Embryonic facial prominence (tissue), 1 donor: ENCODE data around the gene PDIA2.
"Not testable (repeated sequence)": the region's sequence is repeated elsewhere in the genome, so short reads cannot be mapped to it uniquely, and the experiment has no call there.

Source experiments
- DNase-seq: peaks from one replicate; pipeline ENCODE4 v3.0.0-alpha.2; 2016; ENCODE audit errors: extremely low spot score

PDIA2 gene

DNA sequence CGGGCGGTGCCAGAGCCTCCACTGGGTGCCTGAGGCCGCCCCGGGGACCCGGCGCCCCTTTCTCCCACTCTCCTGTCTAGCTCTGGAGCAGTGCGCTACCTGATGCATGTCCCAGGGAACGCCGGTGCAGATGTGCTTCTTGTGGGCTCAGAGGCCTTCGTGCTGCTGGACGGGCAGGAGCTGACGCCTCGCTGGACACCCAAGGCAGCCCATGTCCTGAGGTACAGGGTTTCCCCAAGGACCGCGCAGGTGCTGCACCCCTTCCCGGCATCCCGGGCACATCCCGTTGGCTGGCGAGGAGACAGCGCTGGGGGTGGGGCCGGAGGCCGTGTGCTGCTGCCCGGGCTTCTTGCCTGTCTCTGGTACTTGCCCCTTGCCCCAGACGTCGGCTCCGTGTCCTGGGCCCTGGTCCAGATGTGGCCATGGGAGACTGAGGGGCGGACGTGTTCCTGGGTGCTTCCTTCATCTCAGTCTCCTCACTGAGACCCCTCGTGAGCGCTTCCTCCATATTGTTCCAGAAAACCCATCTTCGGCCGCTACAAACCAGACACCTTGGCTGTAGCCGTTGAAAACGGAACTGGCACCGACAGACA, 19.7 kb upstream of the PDIA2 start:
- DNase-seq = no peak

- no peak for DNase-seq
Observed at GRCh38 chr16:263944-264343, 19.0 kb upstream of the PDIA2 start.

DNA sequence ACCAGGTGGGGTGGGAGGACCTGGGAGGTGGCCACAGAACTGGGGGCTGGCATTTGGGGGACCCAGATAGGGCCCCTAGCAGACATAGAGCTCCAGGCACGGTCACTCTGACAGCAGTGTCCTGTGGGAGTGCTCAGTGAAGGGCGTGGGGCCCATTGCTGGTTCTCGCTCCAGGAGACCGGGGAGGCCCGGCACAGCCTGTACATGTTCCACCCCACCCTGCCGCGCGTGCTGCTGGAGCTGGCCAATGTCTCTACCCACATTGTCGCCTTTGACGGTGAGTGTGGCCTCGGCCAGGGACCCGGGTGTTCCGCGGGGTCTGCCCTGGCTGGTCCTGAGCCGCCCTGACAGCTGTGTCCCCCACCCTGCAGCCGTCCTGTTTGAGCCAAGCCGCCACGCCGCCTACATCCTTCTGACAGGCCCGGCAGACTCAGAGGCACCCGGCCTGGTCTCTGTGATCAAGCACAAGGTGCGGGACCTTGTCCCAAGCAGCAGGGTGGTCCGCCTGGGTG, 18.5 kb upstream of the PDIA2 start:
- DNase-seq = no peak

DNA sequence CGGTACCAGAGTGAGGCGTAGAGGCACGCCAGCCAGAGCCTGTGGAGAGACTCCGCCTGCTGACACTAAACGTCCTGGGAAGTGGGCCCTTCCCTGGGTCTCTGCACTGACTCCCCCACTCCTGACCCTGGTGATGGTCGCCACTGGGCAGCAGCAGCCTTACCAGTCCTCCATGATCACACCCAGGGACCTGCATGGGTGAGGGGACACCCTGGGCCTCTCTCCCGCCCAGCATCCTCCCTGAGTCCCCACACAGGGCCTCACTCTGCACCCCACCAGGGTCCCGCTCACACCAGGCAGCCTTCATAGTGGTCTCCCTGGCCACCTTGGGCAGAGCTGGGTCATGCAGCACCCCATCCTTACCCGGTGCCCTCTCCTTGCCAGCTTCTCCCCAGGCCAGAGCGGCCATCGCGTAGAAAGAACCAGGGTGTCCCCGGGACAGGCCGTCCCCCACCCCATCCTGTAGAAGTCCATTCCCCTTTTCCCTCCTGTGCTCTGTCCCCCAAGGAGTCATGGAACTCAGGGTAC, 17.9 kb upstream of the PDIA2 start:
- no peak for DNase-seq

DNA sequence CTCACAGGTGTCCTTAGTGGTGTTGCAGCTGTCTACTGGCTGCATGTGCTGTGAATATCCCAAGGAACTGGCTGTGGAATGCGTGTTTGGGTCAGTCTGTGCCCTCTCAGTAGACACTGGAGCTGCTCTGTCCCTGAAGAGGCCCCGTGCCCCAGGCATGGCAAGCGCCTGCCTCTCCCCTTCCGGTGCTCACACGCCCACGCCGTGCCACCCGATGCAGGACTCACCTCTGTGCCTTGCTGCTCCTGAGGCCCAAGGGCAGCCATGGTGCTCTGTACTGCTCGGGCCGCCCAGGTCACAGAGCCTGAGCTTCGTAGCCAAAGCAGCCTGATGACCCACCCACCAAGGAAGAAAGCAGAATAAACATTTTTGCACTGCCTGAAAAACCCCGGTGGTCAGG, 17.3 kb upstream of the PDIA2 start:
- DNase-seq = no peak

DNA sequence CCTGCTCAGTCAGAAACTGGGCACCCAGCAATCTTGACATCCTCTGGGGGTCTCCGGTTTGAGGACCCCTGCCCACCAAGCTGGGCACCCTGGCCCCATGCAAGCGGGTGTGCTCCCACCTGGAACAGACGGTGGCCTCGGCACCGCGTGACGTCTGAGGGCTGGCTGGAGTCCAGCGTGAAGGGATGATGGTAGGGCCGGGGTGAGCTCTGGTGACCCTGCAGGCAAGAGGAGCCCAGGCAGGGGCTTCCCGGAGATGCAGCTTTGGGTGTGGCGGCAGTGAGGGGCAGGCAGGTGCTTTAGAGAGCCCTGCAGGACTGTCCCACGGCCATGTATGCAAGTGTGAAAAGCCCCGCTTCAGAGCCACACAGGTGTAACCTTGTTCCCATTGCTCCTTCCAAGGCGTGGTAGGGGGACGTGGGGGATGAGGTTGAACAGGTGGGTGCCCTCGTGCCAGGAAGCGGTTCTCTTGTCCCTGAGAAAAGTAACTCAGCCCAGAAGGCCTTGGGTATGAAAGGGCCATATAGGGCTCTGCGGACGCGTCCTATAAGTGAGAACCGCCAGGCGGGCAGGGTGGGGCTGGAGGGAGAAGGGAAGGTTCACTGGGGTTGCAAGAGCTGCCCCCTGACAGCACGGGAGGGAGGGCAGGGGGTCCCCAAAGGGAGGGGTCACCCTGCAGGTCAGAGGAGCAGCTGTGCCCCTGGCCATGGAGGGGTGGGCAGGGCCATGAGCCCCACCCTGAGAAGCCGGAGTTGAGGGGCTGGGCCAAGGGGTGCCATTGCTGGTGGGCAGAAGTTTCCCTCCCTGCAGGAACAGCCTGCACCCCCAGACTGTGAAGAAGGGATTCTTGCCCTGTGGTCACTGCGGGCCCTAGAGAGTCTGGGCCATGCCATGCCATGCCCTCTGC, 16.5 kb upstream of the PDIA2 start:
- no peak for DNase-seq

DNA sequence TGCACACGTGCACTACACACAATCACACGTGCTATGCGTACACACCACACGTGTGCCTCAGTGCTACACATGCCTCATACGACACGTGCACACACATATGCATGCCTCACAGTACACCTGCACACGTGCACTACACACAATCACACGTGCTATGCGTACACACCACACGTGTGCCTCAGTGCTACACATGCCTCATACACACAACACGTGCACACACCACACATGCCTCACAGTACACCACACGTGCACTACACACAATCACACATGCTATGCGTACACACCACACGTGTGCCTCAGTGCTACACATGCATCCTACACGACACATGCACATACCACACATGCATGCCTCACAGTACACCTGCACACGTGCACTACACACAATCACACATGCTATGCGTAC, 15.4 kb upstream of the PDIA2 start:
- DNase-seq = not testable (repeated sequence)

DNA sequence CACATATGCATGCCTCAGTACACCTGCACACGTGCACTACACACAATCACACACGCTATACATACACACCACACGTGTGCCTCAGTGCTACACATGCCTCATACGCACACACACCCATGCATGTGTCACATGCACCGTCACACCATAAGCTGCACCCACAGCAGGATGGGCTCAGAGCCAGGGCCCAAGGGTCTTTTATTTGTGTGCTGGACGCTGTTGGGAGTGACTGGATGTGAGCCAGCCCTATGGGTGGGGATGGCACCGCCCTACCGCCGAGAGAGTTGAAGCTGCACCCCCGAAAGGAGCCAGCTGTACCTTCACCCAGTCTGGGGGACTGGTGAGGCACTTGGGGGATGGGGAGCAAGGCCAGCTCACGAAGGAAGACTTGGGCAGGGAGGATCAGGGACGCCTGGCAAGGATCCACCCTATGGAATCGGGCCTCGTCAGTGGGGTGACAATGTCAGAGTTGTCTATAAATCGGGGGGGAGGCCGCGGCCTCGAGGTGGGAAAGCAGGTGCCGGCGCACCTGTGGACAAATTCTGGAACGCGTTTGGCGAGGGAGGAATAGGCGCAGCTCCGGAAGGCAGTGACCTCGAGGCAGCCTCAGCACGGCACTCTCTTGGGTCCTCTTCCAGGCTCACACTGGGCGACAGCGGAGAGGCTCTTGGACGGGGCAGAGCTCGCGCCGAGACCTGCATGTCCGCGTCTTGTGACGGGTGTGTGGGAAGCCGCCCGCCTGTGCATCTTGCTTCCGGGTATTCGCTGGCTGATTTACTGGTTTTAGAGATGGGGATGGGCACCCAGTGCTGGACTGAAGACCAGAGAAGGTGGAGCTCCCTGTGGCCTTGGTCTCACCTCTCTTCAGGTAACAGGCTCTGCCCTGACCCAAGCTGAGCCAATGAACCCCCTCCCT, 14.6 kb upstream of the PDIA2 start:
- no peak for DNase-seq

DNA sequence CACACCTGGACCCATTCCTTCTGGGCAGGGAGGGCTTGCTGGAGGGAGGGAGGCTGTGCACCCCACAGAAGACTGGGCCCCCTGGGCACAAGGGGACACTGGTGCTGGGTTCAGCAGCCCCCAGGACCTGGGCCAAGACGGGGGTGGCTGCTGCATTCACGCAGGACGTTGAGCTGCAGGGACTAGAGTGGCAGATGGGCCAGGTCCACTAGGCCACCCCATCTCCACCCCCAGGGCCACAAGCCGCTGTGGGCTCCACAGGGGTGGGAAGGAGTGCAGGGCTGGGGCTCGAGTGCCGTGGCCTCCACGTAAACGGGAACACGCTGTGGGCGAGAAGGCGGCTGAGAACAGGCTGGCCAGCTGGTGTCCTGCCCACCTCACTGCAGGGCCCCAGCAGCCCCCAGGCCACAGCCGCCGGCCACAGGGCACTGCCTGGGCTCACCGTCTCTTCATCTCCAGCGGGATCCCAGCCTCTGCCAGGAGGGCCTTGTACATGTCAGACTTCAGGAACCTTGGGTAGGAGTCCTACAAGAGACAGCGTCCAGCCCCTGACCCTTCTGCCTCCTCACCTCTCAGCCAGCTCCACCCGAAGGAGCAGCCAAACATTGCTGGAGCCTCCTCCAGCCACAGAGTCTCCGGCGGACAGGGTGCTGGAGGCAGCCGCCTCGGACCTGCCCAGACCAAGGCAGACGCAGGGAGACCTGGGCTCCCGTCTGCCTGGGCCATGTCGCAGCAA, 13.7 kb upstream of the PDIA2 start:
- DNase-seq = no peak

- DNase-seq = no peak
Observed at GRCh38 chr16:270381-271255, 12.3 kb upstream of the PDIA2 start.

DNA sequence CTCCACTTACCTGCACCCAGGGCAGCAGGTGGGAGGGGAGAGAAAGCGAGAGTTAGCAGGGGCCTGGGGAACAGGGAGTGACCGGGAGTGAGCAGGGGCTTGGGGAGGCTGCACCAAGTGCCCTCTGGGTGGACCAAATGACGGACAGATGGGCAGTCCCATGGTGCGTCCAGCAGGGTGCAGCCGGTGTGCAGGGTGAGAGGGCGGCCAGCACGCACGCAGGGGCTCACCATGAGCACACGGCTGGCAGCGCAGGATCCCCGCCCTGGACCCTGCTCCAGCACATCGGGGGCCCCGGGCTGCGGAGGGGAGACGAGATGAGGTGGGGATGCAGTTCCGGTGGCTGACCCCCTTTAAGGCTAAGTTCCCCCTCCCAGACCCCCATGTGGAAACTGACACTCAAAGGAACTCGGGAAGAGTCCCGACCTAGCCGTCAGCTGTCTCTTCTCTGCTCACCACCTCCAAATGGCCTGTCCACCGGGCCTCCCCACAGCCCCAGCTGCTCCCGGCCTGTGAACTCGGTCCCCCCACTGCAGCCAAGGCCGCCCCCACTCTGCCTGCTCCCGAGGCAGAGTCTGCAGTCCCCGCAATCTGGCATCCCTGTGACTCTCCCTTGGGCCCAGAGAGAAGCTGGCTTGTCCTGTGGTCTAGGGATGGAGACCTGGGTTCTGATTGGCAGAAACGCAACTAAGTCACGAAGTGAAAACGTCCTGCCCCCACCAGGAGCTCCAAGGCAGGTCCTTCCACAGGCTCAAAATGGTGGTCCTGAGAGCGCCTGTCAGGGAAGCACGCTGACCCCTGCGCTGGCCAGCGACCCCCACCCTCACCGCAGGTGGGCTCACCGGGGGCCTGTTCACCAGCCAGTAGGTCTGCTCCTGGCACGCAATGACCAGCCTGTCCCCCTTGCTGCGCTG, 10.1 kb upstream of the PDIA2 start:
- no peak for DNase-seq

GRCh38 chr16:273547-274421, 9.2 kb upstream of the PDIA2 start:
- DNase-seq = no peak

DNA sequence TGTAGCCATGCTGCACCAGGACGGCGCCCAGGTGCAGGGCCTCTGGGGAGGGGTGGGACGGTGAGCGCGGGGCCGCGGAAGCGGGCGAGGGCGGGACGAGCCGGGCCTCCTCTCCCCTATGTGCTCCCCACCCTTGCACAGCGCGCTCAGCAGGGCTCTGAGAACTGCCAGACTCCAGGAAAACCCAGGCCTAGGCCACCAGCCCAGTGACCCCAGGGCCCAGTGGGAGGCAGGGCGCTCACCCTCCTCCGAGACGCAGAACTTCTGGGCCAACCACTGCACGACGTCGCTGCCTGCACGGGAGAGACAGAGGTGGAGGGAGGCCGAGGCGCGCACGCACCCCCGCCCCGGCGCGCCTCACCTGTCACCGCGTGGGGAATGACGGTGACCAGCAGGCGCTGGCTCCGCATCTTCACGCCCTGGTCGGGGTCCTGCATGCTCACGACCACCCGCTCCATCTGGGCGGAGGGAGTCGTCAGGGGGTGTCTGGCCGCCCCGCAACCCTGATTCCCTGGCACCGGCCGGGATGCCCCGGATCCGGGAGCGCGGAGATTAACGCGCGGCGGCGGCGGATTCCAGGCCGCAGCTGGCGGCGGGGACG, 7.8 kb upstream of the PDIA2 start:
- no peak for DNase-seq

DNA sequence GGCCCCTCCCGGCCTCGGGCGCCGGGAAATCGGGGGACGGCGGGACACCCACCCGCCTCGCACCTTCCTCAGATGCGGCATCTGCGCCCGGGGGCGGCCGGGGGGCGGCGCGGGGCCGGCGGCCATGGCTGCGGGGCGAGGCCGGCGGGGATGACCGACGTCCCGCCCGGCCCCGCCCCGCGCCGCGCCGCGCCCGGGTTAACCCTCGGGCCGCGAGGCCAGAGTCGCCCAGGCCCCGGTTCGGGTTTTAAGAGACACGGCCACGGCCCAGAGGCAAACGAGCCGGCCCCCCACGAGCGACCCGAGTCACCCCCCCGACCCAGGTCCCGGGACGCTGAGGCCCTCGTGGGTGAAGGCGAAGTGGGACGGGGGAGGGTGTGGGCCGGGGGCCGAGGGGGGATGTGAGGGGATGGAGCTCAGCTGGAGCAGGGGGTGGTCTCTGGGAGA, 7.2 kb upstream of the PDIA2 start, which contains the start of gene RGS11:
RGS11 (minus strand) TSS at position 159 of the 447 bp plus-strand sequence; CDS start at position 126, 33 bp downstream.
- DNase-seq = no peak

DNA sequence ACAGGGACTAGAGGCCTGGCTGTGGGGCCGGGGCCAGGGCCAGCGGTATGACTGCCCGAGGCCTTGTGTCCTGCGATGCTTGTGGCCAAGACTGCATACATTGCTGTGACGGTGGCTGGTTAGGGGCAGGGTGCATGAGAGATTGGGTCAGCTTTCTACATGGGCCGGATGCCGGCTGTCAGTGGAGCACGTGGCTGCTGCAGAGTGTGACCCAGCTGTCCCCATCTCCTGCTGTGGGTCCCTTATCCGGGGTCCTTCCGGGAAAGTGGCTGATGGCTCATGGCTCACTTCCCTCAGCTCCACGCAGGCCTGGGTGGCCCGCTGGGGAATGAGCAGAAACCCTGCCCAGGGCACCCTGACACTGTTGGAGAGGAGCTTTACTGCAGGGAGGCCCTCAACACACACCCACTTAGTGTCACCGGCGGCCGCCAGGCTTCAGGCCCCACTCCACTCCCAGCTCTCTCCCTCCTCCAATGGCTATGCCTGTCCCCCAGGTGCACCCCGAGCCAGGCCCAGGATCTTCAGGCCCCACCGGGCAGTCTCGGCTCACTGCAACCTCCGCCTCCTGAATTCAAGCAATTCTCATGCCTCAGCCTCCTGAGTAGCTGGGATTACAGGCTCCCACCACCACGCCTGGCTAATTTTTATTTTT, 6.4 kb upstream of the PDIA2 start:
- DNase-seq = no peak

DNA sequence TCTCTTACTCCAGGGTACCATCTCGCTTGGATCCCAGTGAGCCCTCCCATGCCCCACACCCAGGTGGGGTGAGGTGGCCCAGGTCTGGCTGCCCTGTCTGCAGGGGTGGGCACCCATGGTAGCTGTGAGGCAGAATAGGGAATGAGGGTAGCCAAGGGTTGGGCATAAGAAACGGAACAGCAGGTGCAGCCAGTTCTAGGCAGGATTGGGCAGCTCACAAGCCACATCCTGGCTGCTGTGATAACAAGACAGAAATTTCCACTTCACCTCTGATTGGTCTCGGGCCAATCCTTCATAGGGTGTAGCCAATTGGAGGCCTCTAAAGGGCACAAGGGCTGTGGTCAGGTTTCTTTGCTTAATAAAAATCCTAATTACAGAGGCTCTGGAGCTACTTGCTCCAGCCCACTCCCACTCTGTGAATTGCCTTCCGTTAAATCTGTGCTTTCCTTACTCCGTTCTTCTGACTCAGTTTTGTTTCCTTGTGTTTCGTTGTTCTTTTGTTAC, 4.0 kb upstream of the PDIA2 start:
- no peak for DNase-seq

GRCh38 chr16:279531-279930, 3.4 kb upstream of the PDIA2 start:
- DNase-seq = no peak
